IPS-20b (cell line): ENCODE results near the gene UNC5B.

Source experiments
- H3K27ac ChIP-seq: one replicate; pipeline ENCODE4 v1.5.1; 2013; ENCODE audit warnings: low read length
- H3K27me3 ChIP-seq: 2 replicates; pipeline ENCODE4 v1.6.1; 2013; ENCODE audit warnings: mild to moderate bottlenecking, low read length, inconsistent platforms; ENCODE audit not compliant: insufficient read depth
- H3K36me3 ChIP-seq: 2 replicates; pipeline ENCODE4 v1.6.1; 2013; ENCODE audit warnings: low read depth, mild to moderate bottlenecking, inconsistent platforms, low read length, moderate library complexity; ENCODE audit not compliant: insufficient read depth
- H3K4me1 ChIP-seq: 2 replicates; pipeline ENCODE4 v1.6.1; 2013; ENCODE audit warnings: mild to moderate bottlenecking, control low read depth, inconsistent platforms, low read length, moderate library complexity; ENCODE audit not compliant: insufficient read depth
- H3K4me3 ChIP-seq: 2 replicates; pipeline ENCODE4 v1.5.1; 2013; ENCODE audit warnings: mild to moderate bottlenecking, low read length, inconsistent platforms
- H3K9ac ChIP-seq: 2 replicates; pipeline ENCODE4 v1.6.1; 2013; ENCODE audit warnings: low read depth, mild to moderate bottlenecking, inconsistent platforms, low read length, moderate library complexity
- H3K9me3 ChIP-seq: 2 replicates; pipeline ENCODE4 v1.6.1; 2013; ENCODE audit warnings: mild to moderate bottlenecking, low read depth, low read length, inconsistent platforms; ENCODE audit not compliant: insufficient read depth

Gene UNC5B

GRCh38 chr10:71342573-71343391, 130.4 kb downstream of the UNC5B start:
- H3K27me3 ChIP-seq = no peaks in the 10 kb centered on the region
- H3K4me1 ChIP-seq = peaks cover 31% of the 10 kb centered on the region; the same call in 1 of the 2 replicates
- H3K36me3 ChIP-seq = no peaks in the 10 kb centered on the region
- no peak overlapping the region for H3K4me3 ChIP-seq
- no peaks in the 10 kb centered on the region for H3K9me3 ChIP-seq
- peak overlapping the region; percentile 80 for H3K27ac ChIP-seq
- H3K9ac ChIP-seq = peak overlapping the region; percentile 40; the same call in 1 of the 2 replicates

GRCh38 chr10:71343392-71343773, 131.0 kb downstream of the UNC5B start:
- H3K4me1 ChIP-seq = peaks cover 31% of the 10 kb centered on the region; the same call in 1 of the 2 replicates

GRCh38 chr10:71344154-71344925, 132.0 kb downstream of the UNC5B start:
- no peaks in the 10 kb centered on the region for H3K9me3 ChIP-seq
- H3K27me3 ChIP-seq = no peaks in the 10 kb centered on the region
- H3K4me3 ChIP-seq = peak overlapping the region; percentile 38; the same call in 1 of the 2 replicates
- H3K36me3 ChIP-seq = no peaks in the 10 kb centered on the region
- H3K4me1 ChIP-seq = peaks cover 31% of the 10 kb centered on the region; the same call in 1 of the 2 replicates
- peak overlapping the region; percentile 80 for H3K27ac ChIP-seq
- peak overlapping the region; percentile 40; the same call in 1 of the 2 replicates for H3K9ac ChIP-seq

More at GRCh38 chr10:71343392-71343773, 131.0 kb downstream of the UNC5B start:
- Histone ChIP-seq H3K9me3 (no peaks in the 10 kb centered on the region), H3K27me3 (no peaks in the 10 kb centered on the region), H3K36me3 (no peaks in the 10 kb centered on the region), H3K4me3 (no peak overlapping the region), H3K9ac (peak overlapping the region; percentile 40; the same call in 1 of the 2 replicates), H3K27ac (peak overlapping the region; percentile 80)

DNA sequence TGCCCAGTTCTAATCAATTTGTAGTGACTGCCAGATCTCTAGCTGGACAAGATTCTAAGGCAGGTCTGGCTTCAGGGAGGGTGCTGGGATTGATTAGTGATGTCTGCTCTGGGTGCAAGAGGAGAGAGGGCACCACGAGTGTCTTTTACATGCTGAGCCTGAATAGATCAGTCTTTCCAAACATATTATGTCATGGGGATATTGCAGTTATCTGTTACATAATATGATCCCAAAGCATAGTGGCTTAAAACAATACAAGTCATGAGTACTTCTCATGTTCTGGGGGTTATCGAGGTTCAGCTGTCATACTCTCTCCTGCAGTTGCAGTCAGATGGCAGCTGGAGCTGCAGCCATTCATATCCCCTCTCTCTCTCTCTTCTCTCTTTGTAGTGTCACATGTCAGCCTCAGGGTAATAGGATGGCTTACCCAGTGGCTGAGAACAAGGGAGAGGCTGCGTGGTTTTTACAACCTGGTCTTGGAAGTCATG, 132.7 kb downstream of the UNC5B start:
- peak overlapping the region; percentile 69 for H3K27ac ChIP-seq
- peak overlapping the region; percentile 34; the same call in 1 of the 2 replicates for H3K4me3 ChIP-seq
- peak overlapping the region; percentile 39; the same call in 1 of the 2 replicates for H3K9ac ChIP-seq
- H3K36me3 ChIP-seq = no peaks in the 10 kb centered on the region
- no peaks in the 10 kb centered on the region for H3K27me3 ChIP-seq
- no peaks in the 10 kb centered on the region for H3K9me3 ChIP-seq
- peaks cover 31% of the 10 kb centered on the region; the same call in 1 of the 2 replicates for H3K4me1 ChIP-seq

GRCh38 chr10:71345694-71346093, 133.3 kb downstream of the UNC5B start:
- no peaks in the 10 kb centered on the region for H3K9me3 ChIP-seq
- no peaks in the 10 kb centered on the region for H3K36me3 ChIP-seq
- no peak overlapping the region for H3K4me3 ChIP-seq
- no peaks in the 10 kb centered on the region for H3K27me3 ChIP-seq
- H3K27ac ChIP-seq = peak overlapping the region; percentile 69
- H3K4me1 ChIP-seq = peaks cover 31% of the 10 kb centered on the region; the same call in 1 of the 2 replicates
- peak overlapping the region; percentile 39; the same call in 1 of the 2 replicates for H3K9ac ChIP-seq

DNA sequence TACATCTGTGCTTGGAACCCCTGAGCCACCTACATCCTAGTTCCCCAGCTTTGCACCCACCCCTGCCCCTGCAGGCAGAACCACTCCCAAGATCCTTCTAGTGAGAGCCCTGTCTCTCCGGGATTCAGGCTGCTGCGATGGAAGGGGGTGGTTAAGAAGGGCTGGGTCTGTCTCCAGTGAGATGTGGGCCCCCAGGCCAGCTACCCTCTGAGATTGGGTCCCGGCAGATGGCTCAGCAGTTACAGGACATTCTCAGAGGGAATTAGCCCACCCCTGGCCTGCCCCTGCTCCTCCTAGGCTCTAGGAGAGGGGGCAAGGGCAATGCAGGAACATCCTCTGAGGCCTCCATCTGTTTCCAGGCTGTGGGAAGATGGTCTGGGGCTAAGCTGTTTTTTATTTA, 134.4 kb downstream of the UNC5B start:
- no peak overlapping the region for H3K27ac ChIP-seq
- H3K4me3 ChIP-seq = no peak overlapping the region
- H3K9ac ChIP-seq = no peak overlapping the region
- H3K36me3 ChIP-seq = 0 out of 2 replicates have a peak, but pooled peaks cover 4% of the 10 kb centered on the region
- H3K9me3 ChIP-seq = no peaks in the 10 kb centered on the region
- H3K27me3 ChIP-seq = no peaks in the 10 kb centered on the region
- peaks cover 31% of the 10 kb centered on the region; the same call in 1 of the 2 replicates for H3K4me1 ChIP-seq

GRCh38 chr10:71347587-71348395, 135.4 kb downstream of the UNC5B start:
- no peak overlapping the region for H3K4me3 ChIP-seq
- H3K27me3 ChIP-seq = no peaks in the 10 kb centered on the region
- no peak overlapping the region for H3K27ac ChIP-seq
- peaks cover 26% of the 10 kb centered on the region; the same call in 1 of the 2 replicates for H3K4me1 ChIP-seq
- H3K9me3 ChIP-seq = no peaks in the 10 kb centered on the region
- H3K36me3 ChIP-seq = peaks cover 7% of the 10 kb centered on the region; the same call in 1 of the 2 replicates
- H3K9ac ChIP-seq = no peak overlapping the region

DNA sequence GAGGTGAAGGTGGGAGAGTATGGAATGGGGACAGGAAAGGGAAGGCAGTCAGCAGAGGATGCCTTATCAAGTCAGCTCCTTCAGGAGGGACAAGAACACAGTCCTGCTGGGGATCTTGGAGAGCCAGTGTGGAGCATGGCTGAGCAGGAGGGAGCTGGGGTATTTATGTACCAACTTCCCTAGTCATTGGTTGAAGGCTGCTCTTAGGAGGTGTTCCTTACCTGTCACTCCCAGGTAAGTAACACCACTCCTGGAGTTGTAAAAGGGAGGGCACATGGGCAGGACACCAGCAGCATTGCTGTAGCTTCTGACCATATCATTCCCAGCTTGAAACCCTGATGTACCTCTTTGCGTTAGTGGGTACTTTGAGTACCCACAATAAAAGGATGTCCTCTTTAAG, 136.5 kb downstream of the UNC5B start:
- H3K4me1 ChIP-seq = peaks cover 20% of the 10 kb centered on the region; the same call in 1 of the 2 replicates
- no peaks in the 10 kb centered on the region for H3K9me3 ChIP-seq
- H3K36me3 ChIP-seq = peaks cover 7% of the 10 kb centered on the region; the same call in 1 of the 2 replicates
- H3K27me3 ChIP-seq = no peaks in the 10 kb centered on the region
- no peak overlapping the region for H3K27ac ChIP-seq
- no peak overlapping the region for H3K4me3 ChIP-seq
- no peak overlapping the region for H3K9ac ChIP-seq

GRCh38 chr10:71349406-71349805, 137.0 kb downstream of the UNC5B start:
- Histone ChIP-seq H3K4me3 (no peak overlapping the region), H3K27ac (no peak overlapping the region), H3K9me3 (no peaks in the 10 kb centered on the region), H3K27me3 (no peaks in the 10 kb centered on the region), H3K36me3 (peaks cover 11% of the 10 kb centered on the region; the same call in 1 of the 2 replicates), H3K9ac (no peak overlapping the region), H3K4me1 (peaks cover 14% of the 10 kb centered on the region; the same call in 1 of the 2 replicates)

- no peak overlapping the region for H3K27ac ChIP-seq
- H3K9me3 ChIP-seq = no peaks in the 10 kb centered on the region
- H3K27me3 ChIP-seq = no peaks in the 10 kb centered on the region
- H3K4me3 ChIP-seq = no peak overlapping the region
- H3K36me3 ChIP-seq = peaks cover 11% of the 10 kb centered on the region; the same call in 1 of the 2 replicates
- H3K4me1 ChIP-seq = no peaks in the 10 kb centered on the region
- no peak overlapping the region for H3K9ac ChIP-seq
These were observed 138.7 kb downstream of the UNC5B start for GRCh38 chr10:71351087-71351486.
